ENCODE results near the gene NYAP2.

GRCh38 chr2:225614915-225615314 lies 215.4 kb downstream of the NYAP2 start:
- no peak for TF ChIP-seq CTCF (conservative IDR thresholded peaks at IDR 0.05 in 1 of 2, IDR thresholded peaks at IDR 0.05 in 1 of 2; ENCODE audit: low read depth in 1 of 2, low read length in 2 of 2)
- TF ChIP-seq EZH2 (IDR thresholded peaks at IDR 0.05; ENCODE audit: low read length, missing control alignments) = no peak
